Mesendoderm (in vitro differentiated cells): Measurements from ENCODE around the gene NKD2.

Source experiments
- DNase-seq: peaks from one replicate; pipeline ENCODE4 v3.0.0; 2013
- H2AK5ac ChIP-seq: 2 replicates; pipeline ENCODE4 v1.6.1; 2013; ENCODE audit warnings: low read length, inconsistent platforms
- H2BK120ac ChIP-seq: 2 replicates; pipeline ENCODE4 v1.6.1; 2013; ENCODE audit warnings: low read depth, mild to moderate bottlenecking, low read length, moderate library complexity, mixed read lengths
- H2BK15ac ChIP-seq: replicated peaks from 2 replicates; pipeline ENCODE4 v1.6.1; 2013; ENCODE audit warnings: low read depth, mild to moderate bottlenecking, moderate library complexity
- H2BK5ac ChIP-seq: 2 replicates; pipeline ENCODE4 v1.6.1; 2013; ENCODE audit warnings: low read length, inconsistent platforms
- H3K18ac ChIP-seq: 2 replicates; pipeline ENCODE4 v1.6.1; 2013; ENCODE audit warnings: mild to moderate bottlenecking, low read length, mixed read lengths
- H3K23ac ChIP-seq: one replicate; pipeline ENCODE4 v1.6.1; 2013; ENCODE audit warnings: low read length
- H3K27ac ChIP-seq: 2 replicates; pipeline ENCODE4 v1.5.1; 2013; ENCODE audit warnings: low read depth, mild to moderate bottlenecking, inconsistent platforms, low read length, moderate library complexity
- H3K27me3 ChIP-seq: 2 replicates; pipeline ENCODE4 v1.6.1; 2013; ENCODE audit warnings: low read length, control low read depth, mild to moderate bottlenecking, inconsistent platforms; ENCODE audit not compliant: insufficient read depth, poor library complexity
- H3K36me3 ChIP-seq: 2 replicates; pipeline ENCODE4 v1.6.1; 2013; ENCODE audit warnings: low read length, inconsistent platforms; ENCODE audit not compliant: control insufficient read depth, insufficient read depth
- H3K4ac ChIP-seq: one replicate; pipeline ENCODE4 v1.6.1; 2013; ENCODE audit warnings: low read depth, mild to moderate bottlenecking, low read length, moderate library complexity
- H3K4me1 ChIP-seq: 2 replicates; pipeline ENCODE4 v1.6.1; 2013; ENCODE audit warnings: low read depth, low read length, inconsistent platforms; ENCODE audit not compliant: control insufficient read depth
- H3K4me2 ChIP-seq: 2 replicates; pipeline ENCODE4 v1.6.1; 2013; ENCODE audit warnings: low read length
- H3K4me3 ChIP-seq: 2 replicates; pipeline ENCODE4 v1.5.1; 2013; ENCODE audit warnings: mild to moderate bottlenecking, low read length
- H3K56ac ChIP-seq: one replicate; pipeline ENCODE4 v1.6.1; 2013; ENCODE audit warnings: low read length
- H3K79me1 ChIP-seq: 2 replicates; pipeline ENCODE4 v1.6.1; 2013; ENCODE audit warnings: low read length, inconsistent platforms
- H3K79me2 ChIP-seq: 2 replicates; pipeline ENCODE4 v1.6.1; 2013; ENCODE audit warnings: mild to moderate bottlenecking, low read length; ENCODE audit not compliant: control insufficient read depth, insufficient read depth
- H3K9ac ChIP-seq: 2 replicates; pipeline ENCODE4 v1.6.1; 2013; ENCODE audit warnings: low read length, inconsistent platforms
- H4K5ac ChIP-seq: one replicate; pipeline ENCODE4 v1.6.1; 2013; ENCODE audit warnings: low read length
- H4K8ac ChIP-seq: one replicate; pipeline ENCODE4 v1.6.1; 2013; ENCODE audit warnings: low read depth, mild to moderate bottlenecking, control low read depth, low read length, moderate library complexity
- WGBS: extraction: QIAGEN DNeasy Blood & Tissue Kit; methylation state at CpG from one replicate; pipeline ENCODE4 v1.1.7; 2013; ENCODE audit warnings: low lambda C conversion rate, missing lambda C conversion rate; ENCODE audit not compliant: insufficient coverage; ENCODE audit errors: extremely low coverage; 5-methylcytosine and 5-hydroxymethylcytosine counted together

The NKD2 gene

GRCh38 chr5:995318-995717, 13.3 kb upstream of the NKD2 start:
- Histone ChIP-seq H3K27ac (no peak overlapping the region), H2AK5ac (no peak overlapping the region), H3K4me1 (no peaks in the 10 kb centered on the region), H3K4ac (no peak overlapping the region), H3K23ac (no peak overlapping the region), H3K36me3 (no peaks in the 10 kb centered on the region), H3K27me3 (no peaks in the 10 kb centered on the region), H3K79me2 (no peaks in the 10 kb centered on the region), H2BK120ac (no peak overlapping the region), H3K9ac (no peak overlapping the region), H4K5ac (no peak overlapping the region), H4K8ac (no peak overlapping the region), H2BK15ac (no peak overlapping the region), H2BK5ac (no peak overlapping the region), H3K56ac (no peak overlapping the region), H3K79me1 (no peaks in the 10 kb centered on the region), H3K4me2 (no peak overlapping the region), H3K18ac (no peak overlapping the region), H3K4me3 (no peak overlapping the region)
- WGBS: no CpG with 5 or more reads among the region's 4 CpGs
- no peak for DNase-seq

DNA sequence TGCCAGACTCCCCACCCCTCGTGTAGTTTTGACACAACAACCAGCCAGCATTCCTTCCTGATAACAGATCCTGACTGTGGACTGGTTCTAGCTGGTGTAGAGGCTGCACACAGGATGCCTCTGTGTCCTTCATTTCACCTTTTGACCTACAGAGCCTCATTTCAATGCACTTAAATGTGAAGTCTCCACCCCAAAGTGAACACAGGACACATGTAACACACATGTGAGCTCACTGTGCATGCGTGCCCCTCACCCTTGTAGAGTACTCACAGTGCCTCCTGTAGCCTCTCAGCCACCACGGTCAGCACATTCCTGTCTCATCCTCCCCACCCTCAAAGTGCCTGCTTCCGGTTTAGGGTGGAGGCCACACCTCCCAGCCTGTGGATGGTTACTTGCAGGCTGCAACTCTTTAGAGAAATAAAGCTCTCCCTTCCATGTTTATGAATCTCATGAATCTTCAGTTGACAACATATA, 11.6 kb upstream of the NKD2 start:
- no peak overlapping the region for H3K4ac ChIP-seq
- no peak overlapping the region for H2BK15ac ChIP-seq
- H2BK120ac ChIP-seq: no peak overlapping the region
- no peak overlapping the region for H4K8ac ChIP-seq
- H3K27ac ChIP-seq: no peak overlapping the region
- H3K79me1 ChIP-seq: no peaks in the 10 kb centered on the region
- H3K9ac ChIP-seq: no peak overlapping the region
- H3K36me3 ChIP-seq: no peaks in the 10 kb centered on the region
- no peak overlapping the region for H2BK5ac ChIP-seq
- WGBS: no CpG with 5 or more reads among the region's 4 CpGs
- no peak overlapping the region for H4K5ac ChIP-seq
- peak; percentile 82 for DNase-seq
- H2AK5ac ChIP-seq: no peak overlapping the region
- no peaks in the 10 kb centered on the region for H3K79me2 ChIP-seq
- H3K18ac ChIP-seq: no peak overlapping the region
- no peaks in the 10 kb centered on the region for H3K27me3 ChIP-seq
- no peaks in the 10 kb centered on the region for H3K4me1 ChIP-seq
- peak overlapping the region; percentile 51 for H3K56ac ChIP-seq
- H3K4me2 ChIP-seq: no peak overlapping the region
- H3K4me3 ChIP-seq: no peak overlapping the region
- H3K23ac ChIP-seq: no peak overlapping the region

DNA sequence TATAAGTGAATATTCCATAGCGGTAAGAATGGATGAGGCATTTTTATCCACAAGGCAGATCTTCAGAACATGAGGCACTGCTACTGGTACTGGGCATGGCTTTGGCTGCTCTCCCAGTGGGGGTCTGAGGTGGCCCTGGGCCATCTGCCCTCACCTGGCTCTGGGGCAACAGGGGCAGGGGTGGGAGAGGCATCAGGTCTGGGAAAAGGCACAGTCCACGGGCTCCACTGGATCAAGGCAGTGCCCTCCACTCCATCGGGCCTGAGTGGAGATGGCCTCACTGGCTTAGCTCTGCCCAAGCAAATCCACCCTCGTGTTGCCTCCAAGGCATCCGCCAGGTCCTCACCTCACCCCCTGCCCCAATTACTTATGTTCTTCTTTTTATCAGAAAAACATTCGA, 10.9 kb upstream of the NKD2 start:
- Histone ChIP-seq H3K9ac (no peak overlapping the region), H3K4me3 (no peak overlapping the region), H4K5ac (no peak overlapping the region), H3K18ac (no peak overlapping the region), H4K8ac (no peak overlapping the region), H3K56ac (peak overlapping the region; percentile 34), H3K23ac (no peak overlapping the region), H3K36me3 (no peaks in the 10 kb centered on the region), H3K27ac (no peak overlapping the region), H3K79me2 (no peaks in the 10 kb centered on the region), H2AK5ac (no peak overlapping the region), H2BK120ac (no peak overlapping the region), H3K4me2 (no peak overlapping the region), H2BK15ac (no peak overlapping the region), H3K27me3 (no peaks in the 10 kb centered on the region), H2BK5ac (no peak overlapping the region), H3K79me1 (no peaks in the 10 kb centered on the region), H3K4ac (no peak overlapping the region), H3K4me1 (no peaks in the 10 kb centered on the region)
- no CpG with 5 or more reads among the region's 6 CpGs for WGBS
- DNase-seq: no peak

- no peaks in the 10 kb centered on the region for H3K27me3 ChIP-seq
- H4K8ac ChIP-seq: no peak overlapping the region
- no peak overlapping the region for H4K5ac ChIP-seq
- no CpG with 5 or more reads among the region's 12 CpGs for WGBS
- H3K4ac ChIP-seq: no peak overlapping the region
- no peak overlapping the region for H2BK120ac ChIP-seq
- H3K23ac ChIP-seq: no peak overlapping the region
- H3K56ac ChIP-seq: no peak overlapping the region
- no peaks in the 10 kb centered on the region for H3K79me2 ChIP-seq
- H2BK15ac ChIP-seq: no peak overlapping the region
- H3K18ac ChIP-seq: no peak overlapping the region
- no peaks in the 10 kb centered on the region for H3K36me3 ChIP-seq
- no peaks in the 10 kb centered on the region for H3K4me1 ChIP-seq
- H3K4me2 ChIP-seq: no peak overlapping the region
- no peak overlapping the region for H2AK5ac ChIP-seq
- H3K4me3 ChIP-seq: no peak overlapping the region
- DNase-seq: no peak
- no peak overlapping the region for H2BK5ac ChIP-seq
- H3K9ac ChIP-seq: no peak overlapping the region
- no peaks in the 10 kb centered on the region for H3K79me1 ChIP-seq
- H3K27ac ChIP-seq: no peak overlapping the region
Observed at GRCh38 chr5:998246-999031, 10.2 kb upstream of the NKD2 start.

- DNase-seq: no peak
- Histone ChIP-seq H4K8ac (no peak overlapping the region), H3K4me1 (no peaks in the 10 kb centered on the region), H3K9ac (no peak overlapping the region), H3K79me2 (no peaks in the 10 kb centered on the region), H3K27me3 (no peaks in the 10 kb centered on the region), H3K18ac (no peak overlapping the region), H3K36me3 (no peaks in the 10 kb centered on the region), H3K56ac (no peak overlapping the region), H3K4ac (no peak overlapping the region), H2BK15ac (no peak overlapping the region), H3K23ac (no peak overlapping the region), H2BK5ac (no peak overlapping the region), H3K4me3 (no peak overlapping the region), H3K79me1 (no peaks in the 10 kb centered on the region), H4K5ac (no peak overlapping the region), H3K4me2 (no peak overlapping the region), H2BK120ac (no peak overlapping the region), H3K27ac (no peak overlapping the region), H2AK5ac (no peak overlapping the region)
- WGBS: no CpG with 5 or more reads among the region's 6 CpGs
Observed at GRCh38 chr5:999032-999501, 9.5 kb upstream of the NKD2 start.

GRCh38 chr5:999724-1000123, 8.9 kb upstream of the NKD2 start:
- H3K79me2 ChIP-seq: no peaks in the 10 kb centered on the region
- no peak overlapping the region for H3K9ac ChIP-seq
- no peak overlapping the region for H3K27ac ChIP-seq
- H2AK5ac ChIP-seq: no peak overlapping the region
- H3K4me2 ChIP-seq: no peak overlapping the region
- H3K56ac ChIP-seq: no peak overlapping the region
- H4K5ac ChIP-seq: no peak overlapping the region
- no peaks in the 10 kb centered on the region for H3K79me1 ChIP-seq
- no peak overlapping the region for H3K4ac ChIP-seq
- no peaks in the 10 kb centered on the region for H3K27me3 ChIP-seq
- H3K18ac ChIP-seq: no peak overlapping the region
- H2BK120ac ChIP-seq: no peak overlapping the region
- H2BK5ac ChIP-seq: no peak overlapping the region
- no peaks in the 10 kb centered on the region for H3K4me1 ChIP-seq
- H3K4me3 ChIP-seq: no peak overlapping the region
- H3K36me3 ChIP-seq: no peaks in the 10 kb centered on the region
- no peak for DNase-seq
- H2BK15ac ChIP-seq: no peak overlapping the region
- no peak overlapping the region for H4K8ac ChIP-seq
- WGBS: no CpG with 5 or more reads among the region's 5 CpGs
- H3K23ac ChIP-seq: no peak overlapping the region
